Measurements from ENCODE around the gene PPP1R3G.
"Not testable (repeated sequence)": the region's sequence is repeated elsewhere in the genome, so short reads cannot be mapped to it uniquely, and the experiment has no call there.

Gene PPP1R3G

GRCh38 chr6:5084781-5085647 is at the start of gene PPP1R3G:
TSS of gene PPP1R3G (plus strand) at chr6:5085341. CDS start at chr6:5085486, 145 bp downstream.
- DNase-seq = no peak

- DNase-seq = peak; percentile 79
These were observed 48.9 kb upstream of the PPP1R3G start for GRCh38 chr6:5036269-5036668.

- DNase-seq = no peak
These were observed 43.2 kb upstream of the PPP1R3G start for GRCh38 chr6:5041955-5042354.

- DNase-seq = no peak
These were observed 42.7 kb upstream of the PPP1R3G start for GRCh38 chr6:5042436-5042835.

GRCh38 chr6:5044866-5045265 is 40.3 kb upstream of the PPP1R3G start:
- no peak for DNase-seq

DNA sequence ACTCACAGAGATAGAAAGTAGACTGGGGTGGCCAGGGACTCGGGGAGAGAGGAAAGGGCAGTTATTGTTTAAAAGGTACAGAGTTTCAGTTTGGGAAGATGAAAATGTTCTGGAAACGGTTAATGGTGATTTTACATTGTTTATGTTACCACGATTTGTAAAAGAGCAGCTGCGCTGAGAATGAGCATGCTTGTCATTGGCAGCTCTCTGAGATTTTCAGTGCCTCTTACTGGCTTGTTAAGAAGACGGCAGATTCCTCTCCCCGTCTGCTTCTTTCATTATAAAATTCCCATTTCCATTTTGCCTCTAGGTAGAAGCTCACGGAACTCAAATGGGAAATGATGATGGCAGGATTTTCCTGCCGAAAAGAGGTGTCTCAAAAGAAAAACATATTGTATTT is 39.7 kb upstream of the PPP1R3G start:
- no peak for DNase-seq

- DNase-seq = peak; percentile 9
These were observed 38.7 kb upstream of the PPP1R3G start for GRCh38 chr6:5046430-5046829.

DNA sequence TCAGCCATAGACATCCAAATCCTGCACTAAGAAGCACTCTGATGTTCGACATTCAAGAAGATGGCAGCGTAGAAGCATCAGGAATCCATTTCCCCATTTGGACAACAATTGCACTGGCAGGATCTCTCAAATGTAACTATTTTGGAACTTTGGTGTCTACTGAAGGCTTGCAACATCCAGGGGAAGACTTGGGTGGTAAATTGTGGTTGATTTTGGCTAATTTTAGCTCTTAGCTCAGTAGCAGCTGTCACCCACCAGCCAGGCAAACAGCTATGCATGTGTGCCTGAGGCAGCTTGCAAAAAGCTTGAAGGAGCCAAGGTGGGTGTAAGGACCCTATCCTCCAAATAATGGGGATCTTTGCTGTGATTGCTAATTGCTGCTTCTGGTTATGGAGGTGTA is 35.1 kb upstream of the PPP1R3G start:
- DNase-seq = no peak

DNA sequence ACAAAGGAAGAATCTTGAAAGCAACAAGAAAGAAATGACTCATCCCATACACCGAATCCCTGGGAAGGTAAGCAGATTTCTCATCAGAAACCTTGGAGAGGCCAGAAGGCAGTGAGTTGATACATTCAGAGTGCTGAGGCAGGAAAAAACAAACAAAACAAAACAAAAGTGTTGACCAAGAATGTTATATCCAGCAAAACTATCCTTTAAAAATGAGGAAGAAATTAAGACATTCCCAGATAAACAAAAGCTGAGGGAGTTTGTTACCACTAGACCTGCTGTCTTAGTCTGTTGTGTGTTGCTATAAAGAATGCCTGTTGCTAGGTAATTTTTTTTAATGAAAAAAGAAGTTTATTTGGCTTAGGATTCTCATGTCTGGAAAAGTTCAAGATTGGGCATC is 33.7 kb upstream of the PPP1R3G start:
- DNase-seq = no peak

DNA sequence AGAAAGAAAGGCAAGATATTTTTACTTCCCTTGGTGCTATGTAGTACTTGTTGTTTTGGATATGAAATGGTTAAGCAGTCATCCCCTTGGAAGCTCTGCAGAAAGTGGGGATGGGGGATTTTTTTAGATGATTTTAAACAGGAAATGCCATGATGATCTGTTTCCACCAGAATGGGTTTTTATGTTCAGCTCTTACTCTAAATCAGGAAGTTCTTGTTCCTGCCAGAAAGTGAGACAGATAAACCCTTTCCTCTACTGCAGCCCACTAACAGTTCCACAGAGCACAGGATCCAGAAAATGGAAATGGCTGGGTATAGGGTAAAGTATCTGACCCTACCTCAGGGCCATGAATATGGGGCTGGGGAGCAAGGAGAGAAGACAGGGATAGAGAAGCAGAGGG is 32.1 kb upstream of the PPP1R3G start:
- DNase-seq = no peak

DNA sequence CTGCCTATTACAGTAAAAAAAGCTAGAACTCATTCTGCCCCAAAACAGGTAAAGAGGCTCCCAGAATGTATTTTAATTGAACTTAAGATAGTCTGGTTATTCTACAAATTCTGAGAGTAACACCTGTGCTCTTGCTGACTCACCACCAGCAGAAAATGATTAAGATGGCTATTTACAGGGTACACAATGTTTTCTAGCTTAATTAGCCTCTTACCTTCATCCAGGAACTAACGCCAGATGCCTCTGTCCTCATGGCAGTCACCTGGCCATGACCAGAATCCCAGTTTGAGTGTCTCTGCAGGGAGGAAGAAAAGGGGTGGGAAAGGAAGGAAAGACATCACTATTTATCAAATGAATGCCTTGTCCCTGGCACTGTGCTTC is 31.3 kb upstream of the PPP1R3G start:
- DNase-seq = no peak

DNA sequence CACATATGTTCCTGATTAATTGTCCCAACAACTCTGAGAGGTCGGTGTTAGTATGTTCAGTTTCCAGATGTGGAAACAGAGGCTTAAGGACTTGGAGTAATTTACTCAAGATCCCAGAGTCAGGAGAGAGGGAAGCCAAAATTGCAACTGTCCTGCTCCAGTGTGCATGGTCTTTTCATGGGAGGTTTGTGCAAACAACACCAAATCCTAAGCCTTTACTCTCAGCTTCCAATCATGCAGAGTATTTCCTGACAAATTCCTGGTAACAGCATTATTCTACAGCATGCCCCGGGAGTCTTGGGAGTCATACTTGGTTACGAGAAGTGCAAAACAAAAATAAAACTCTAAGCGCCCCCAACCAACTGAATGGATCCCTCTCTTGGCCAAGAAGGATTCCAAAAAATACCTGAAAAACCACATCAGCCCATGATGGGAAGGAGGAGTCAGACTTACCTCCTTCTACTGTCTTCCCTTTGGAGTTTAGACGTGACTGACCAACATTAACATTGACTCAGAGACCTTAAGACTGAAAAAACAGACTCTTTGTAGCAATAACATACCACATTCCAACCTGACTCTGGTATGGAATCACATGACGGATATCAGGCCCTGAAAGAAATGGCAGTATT is 30.8 kb upstream of the PPP1R3G start:
- no peak for DNase-seq

GRCh38 chr6:5055118-5055517 is 30.0 kb upstream of the PPP1R3G start:
- DNase-seq = no peak

DNA sequence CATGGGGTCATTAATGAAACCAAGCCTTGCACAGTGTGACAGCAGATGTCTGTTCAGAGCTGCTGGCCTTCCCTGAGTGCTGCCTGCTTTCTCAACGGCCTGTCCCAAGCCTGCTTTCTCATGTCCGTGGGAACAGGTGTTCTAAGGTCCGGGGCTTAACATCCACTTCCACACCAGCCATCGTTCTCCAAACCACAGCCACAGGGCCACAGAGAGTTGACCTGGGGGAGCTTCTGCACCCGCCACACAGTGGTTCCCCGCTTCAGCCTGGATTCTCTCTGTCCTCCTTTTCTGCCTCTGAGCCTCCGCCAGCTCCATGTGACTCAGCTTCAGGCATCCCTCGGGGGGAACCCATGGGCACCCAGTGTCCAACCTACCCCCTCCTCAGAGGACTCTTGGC is 26.9 kb upstream of the PPP1R3G start:
- no peak for DNase-seq

- no peak for DNase-seq
These were observed 25.9 kb upstream of the PPP1R3G start for GRCh38 chr6:5059036-5059896.

- DNase-seq = not testable (repeated sequence)
These were observed 24.7 kb upstream of the PPP1R3G start for GRCh38 chr6:5060439-5060838.

DNA sequence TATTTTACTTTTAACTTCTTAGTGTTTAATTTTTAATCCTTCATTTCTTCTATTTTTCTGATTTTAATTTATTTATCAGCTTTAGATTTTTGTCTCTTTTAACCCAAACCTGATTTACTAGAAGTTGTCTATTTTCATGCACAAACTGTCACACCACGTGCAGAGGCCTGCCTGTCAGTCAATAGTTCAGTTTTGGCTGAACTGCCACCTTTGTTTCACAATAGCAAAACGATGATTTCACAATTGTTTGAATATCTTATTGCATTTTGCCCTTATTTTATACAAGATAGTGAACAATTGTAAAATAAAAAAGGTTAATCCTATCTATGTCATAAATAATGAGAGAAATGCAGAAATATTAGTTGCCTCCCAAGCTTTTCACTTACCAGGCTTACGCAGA is 24.0 kb upstream of the PPP1R3G start:
- no peak for DNase-seq

DNA sequence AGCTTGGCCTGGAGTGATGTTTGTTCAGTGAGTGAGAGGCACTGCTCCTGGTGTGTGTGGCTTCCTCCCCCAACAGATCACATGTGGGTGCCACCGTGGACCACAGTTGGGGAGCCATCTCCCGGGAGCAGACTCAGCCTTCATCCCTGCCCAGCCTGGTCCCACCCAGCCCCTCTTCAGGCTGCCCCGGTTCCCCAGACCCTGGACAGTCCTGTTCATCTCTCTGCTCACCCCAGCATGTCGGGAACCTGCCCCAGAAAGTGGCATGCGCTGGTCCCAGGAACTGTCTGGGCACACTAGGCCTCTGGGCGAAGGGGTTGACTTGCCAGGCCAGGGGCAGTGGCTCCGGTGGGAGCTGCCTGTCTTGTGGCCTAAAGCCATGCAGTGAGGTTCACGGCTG is 21.5 kb upstream of the PPP1R3G start:
- no peak for DNase-seq

GRCh38 chr6:5066456-5067093 is 18.6 kb upstream of the PPP1R3G start:
- no peak for DNase-seq

- no peak for DNase-seq
These were observed 17.8 kb upstream of the PPP1R3G start for GRCh38 chr6:5067305-5067704.

GRCh38 chr6:5068153-5068751 is 16.9 kb upstream of the PPP1R3G start:
- DNase-seq = no peak

DNA sequence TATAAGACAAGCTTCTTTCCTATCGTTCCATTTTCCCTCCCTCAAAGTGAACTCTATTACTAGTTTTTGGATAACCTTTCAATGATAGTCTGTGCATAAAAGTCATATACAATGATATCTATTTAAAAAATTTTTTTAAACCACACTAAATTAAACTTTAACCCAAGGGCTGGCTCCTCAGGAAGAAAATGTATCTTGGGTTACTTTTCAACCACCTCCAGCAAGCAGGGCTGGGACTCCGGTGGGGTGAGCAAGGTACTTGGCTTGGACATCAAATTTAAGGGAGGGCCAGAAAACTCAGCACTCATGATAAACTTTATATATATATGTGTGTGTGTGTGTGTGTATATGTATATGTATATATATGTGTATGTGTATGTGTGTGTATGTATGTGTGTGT is 13.9 kb upstream of the PPP1R3G start:
- DNase-seq = no peak

DNA sequence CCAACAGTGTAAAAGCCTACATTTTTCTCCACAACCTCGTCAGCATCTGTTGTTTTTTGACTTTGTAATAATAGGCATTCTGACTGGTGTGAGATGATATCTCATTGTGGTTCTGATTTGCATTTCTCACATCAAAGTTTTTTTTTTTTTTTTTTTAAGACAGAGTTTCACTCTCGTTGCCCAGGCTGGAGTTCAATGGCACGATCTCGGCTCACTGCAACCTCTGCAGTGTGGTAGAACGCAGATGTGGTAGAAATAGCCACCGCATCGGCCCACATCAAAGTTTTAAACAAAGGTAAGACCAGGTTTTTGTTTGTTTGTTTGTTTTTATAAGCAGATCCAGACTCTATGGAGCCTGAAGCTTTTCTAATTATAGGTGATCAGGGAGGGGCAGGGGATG is 12.7 kb upstream of the PPP1R3G start:
- no peak for DNase-seq

Measured in NCI-H1694 treated with DMSO at 0.1 percent for 48 hours (cell line).